Transverse colon (tissue), 3 donors: ENCODE measurements around the gene VAPA.

Experiments
- CTCF ChIP-seq, 5 experiments: fragments of 200-600 bp in 3 of 5; fragments of 450-650 bp in 2 of 5; sonication (generic) in 3 of 5; IDR thresholded peaks; 1 replicate in 2 of 5; 2 replicates in 3 of 5; pipeline ENCODE4 v1.5.1; 2016 to 2017; ENCODE audit warnings: antibody characterized with exemption in 5 of 5, inconsistent platforms in 3 of 5, mild to moderate bottlenecking in 2 of 5, moderate library complexity in 1 of 5
- EP300 ChIP-seq: sonication (generic); formaldehyde crosslinking; IDR thresholded peaks from one replicate; pipeline ENCODE4 v1.6.1; 2017; ENCODE audit warnings: antibody characterized with exemption, low read depth
- POLR2A ChIP-seq: fragments of 450-650 bp; IDR thresholded peaks from one replicate; pipeline ENCODE4 v1.6.1; 2016; ENCODE audit warnings: antibody characterized with exemption, mild to moderate bottlenecking, moderate library complexity

GRCh38 chr18:9985641-9986040, 71.8 kb downstream of the VAPA start:
- TF ChIP-seq CTCF (IDR thresholded peaks at IDR 0.05) (no peak), POLR2A (no peak), EP300 (no peak)
